Endometrial microvascular endothelial cells (primary cell): Measurements from ENCODE around the gene TANGO6. TPM values are rescaled to one million over a fixed set of nuclear protein-coding genes. Genes with fewer than 3 reads are reported as not detected.

Source experiments
- in situ Hi-C: cut with HindIII; loops from 2 replicates; pipeline ENCODE4 v1.10.0; 2017; ENCODE audit warnings: low sequenced_read_pairs, low pct_unique_long_range_greater_than_20kb; ENCODE audit errors: inconsistent ontology term
- total RNA-seq: library from RNA; depleted of rRNA; stranded (reverse); fragments of >200 nt; gene quantifications from one replicate; pipeline ENCODE4 v1.2.3, GENCODE V29; 2015; ENCODE audit errors: inconsistent ontology term

TANGO6 gene
- total RNA-seq, 1 donor from 2014 or later: 11.3 TPM

GRCh38 chr16:69106491-69107315, 263.4 kb downstream of the TANGO6 start:
- in situ Hi-C loops: loop anchor here (25.0 kb wide), 1 partner anchor 194 kb away; no protein-coding TSS in a partner anchor

- in situ Hi-C loops: loop anchor here (25.0 kb wide), 1 partner anchor 195 kb away; no protein-coding TSS in a partner anchor
These were observed 264.1 kb downstream of the TANGO6 start for GRCh38 chr16:69107316-69107962.

DNA sequence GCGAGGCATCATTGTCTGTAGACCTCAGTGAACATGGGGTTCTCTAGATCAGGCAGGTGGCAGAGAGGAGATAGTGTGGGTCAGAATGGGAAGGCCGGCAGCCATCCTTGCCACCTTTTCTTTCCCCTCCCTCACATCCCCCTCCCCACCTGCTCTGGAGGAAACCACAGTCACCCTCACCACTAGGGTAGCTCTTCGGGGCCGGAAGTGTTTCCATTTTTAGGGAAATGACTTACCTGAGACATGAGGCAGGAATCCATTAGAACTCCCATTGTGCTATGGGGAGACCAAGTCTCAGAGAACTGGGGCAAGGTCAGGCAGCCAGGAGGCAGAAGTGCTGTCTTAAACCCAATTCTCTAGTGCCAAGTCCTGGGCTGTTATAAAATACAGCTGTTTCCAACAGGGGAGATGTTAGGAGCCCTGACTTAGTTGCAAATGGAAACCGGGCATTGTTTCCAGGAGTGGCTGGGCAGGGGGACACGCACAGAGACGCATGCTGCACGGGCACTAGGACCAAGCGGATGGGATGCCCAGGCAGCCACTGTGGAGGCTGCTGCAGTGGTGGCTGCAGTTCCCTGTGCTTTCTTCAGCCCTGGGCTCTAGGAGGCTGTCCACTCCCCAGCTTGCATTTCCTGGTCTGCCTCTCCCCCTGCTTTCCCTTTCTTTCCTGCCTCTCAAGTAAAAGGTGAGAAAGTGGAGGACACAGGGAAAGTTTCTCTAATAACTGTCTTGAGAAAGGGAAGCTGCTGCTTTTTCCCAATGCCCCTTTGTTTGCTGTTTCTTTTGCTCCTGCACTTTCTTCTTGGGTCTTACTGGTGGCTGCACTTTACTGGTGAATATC, 265.0 kb downstream of the TANGO6 start:
- in situ Hi-C loops: loop anchor here (25.0 kb wide), 1 partner anchor 196 kb away; no protein-coding TSS in a partner anchor

- in situ Hi-C loops: loop anchor here (25.0 kb wide), 1 partner anchor 197 kb away; no protein-coding TSS in a partner anchor
These were observed 265.5 kb downstream of the TANGO6 start for GRCh38 chr16:69108905-69109252.

- in situ Hi-C loops: loop anchor here (25.0 kb wide), 1 partner anchor 197 kb away; no protein-coding TSS in a partner anchor
These were observed 266.3 kb downstream of the TANGO6 start for GRCh38 chr16:69109486-69110270.

DNA sequence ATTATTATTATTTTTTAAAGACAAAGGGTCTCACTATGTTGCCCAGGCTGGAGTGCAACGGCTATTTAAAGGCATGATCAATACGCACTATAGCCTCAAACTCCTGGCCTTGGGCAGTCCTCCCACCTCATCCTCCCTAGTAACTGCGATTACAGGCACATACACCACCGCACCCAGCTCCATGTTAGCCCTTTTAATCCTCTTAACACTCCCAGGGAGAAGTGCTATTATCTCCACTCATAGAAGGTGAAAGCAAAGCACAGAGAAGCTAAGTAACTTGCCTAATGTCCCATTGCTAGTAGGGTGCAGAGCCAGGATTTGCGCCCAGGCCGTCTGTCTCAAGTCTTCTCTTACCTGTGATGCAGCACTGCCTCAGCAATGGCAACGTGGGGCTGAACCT, 267.1 kb downstream of the TANGO6 start:
- in situ Hi-C loops: loop anchor here (25.0 kb wide), 1 partner anchor 198 kb away; no protein-coding TSS in a partner anchor

- in situ Hi-C loops: loop anchor here (25.0 kb wide), 1 partner anchor 199 kb away; no protein-coding TSS in a partner anchor
These were observed 268.0 kb downstream of the TANGO6 start for GRCh38 chr16:69111216-69111875.

- in situ Hi-C loops: loop anchor here (25.0 kb wide), 1 partner anchor 200 kb away; no protein-coding TSS in a partner anchor
These were observed 268.5 kb downstream of the TANGO6 start for GRCh38 chr16:69111876-69112230.

GRCh38 chr16:69112285-69113129, 269.2 kb downstream of the TANGO6 start:
- in situ Hi-C loops: loop anchor here (25.0 kb wide), 1 partner anchor 200 kb away; no protein-coding TSS in a partner anchor

GRCh38 chr16:69113216-69113615, 269.9 kb downstream of the TANGO6 start:
- in situ Hi-C loops: loop anchor here (25.0 kb wide), 1 partner anchor 201 kb away; no protein-coding TSS in a partner anchor

GRCh38 chr16:69114346-69114975, 271.1 kb downstream of the TANGO6 start:
- in situ Hi-C loops: loop anchor here (25.0 kb wide), 1 partner anchor 202 kb away; no protein-coding TSS in a partner anchor

DNA sequence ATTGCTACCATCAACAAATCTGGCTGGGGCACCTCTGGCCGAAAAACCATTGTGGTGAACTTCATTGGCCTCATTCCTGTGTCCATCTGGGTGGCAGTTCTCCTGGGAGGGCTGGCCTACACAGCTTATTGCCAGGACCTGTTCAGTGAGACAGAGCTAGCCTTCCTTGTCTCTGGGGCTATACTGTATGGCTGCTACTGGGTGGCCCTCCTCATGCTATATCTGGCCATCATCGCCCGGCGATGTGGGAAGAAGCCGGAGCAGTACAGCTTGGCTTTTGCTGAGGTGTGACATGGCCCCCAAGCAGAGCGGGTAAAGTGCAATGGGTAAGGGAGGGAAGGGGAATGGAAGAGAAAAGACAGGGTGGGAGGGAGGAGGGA, 271.6 kb downstream of the TANGO6 start:
- in situ Hi-C loops: loop anchor here (25.0 kb wide), 1 partner anchor 203 kb away; no protein-coding TSS in a partner anchor

- in situ Hi-C loops: loop anchor here (25.0 kb wide), 1 partner anchor 203 kb away; no protein-coding TSS in a partner anchor
These were observed 272.0 kb downstream of the TANGO6 start for GRCh38 chr16:69115361-69115760.

GRCh38 chr16:69115837-69116236, 272.5 kb downstream of the TANGO6 start:
- in situ Hi-C loops: loop anchor here (25.0 kb wide), 1 partner anchor 204 kb away; no protein-coding TSS in a partner anchor

DNA sequence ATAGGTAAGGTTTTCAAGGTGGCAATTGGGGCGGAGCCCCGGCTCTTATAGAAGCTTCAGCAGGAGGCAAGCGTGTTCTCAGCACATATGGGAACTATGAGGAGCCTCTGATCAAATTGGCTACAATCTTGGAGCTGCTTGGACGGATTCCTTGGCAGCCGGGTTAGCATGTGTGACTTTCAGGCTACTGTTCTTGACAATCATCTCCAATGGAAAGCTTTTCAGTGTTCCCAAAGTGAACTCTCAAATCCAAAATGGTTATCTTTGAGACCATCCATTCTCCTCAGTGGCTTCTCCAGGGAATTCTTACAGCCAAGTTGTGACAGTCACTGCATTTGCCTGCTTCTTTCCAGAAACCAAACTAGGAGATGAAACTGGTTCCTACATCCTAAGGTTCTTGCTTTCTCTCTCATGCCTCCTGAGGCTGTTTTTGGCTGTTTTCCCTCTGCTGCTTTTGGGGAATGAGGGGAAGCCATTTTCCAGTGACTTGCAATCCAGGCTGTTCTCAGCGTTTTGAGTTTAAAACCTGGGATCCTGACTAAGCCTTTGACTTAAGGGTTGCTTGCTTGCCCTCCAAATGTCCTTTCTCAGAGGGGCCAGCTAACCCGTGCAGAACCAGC, 273.0 kb downstream of the TANGO6 start:
- in situ Hi-C loops: loop anchor here (25.0 kb wide), 1 partner anchor 204 kb away; no protein-coding TSS in a partner anchor

DNA sequence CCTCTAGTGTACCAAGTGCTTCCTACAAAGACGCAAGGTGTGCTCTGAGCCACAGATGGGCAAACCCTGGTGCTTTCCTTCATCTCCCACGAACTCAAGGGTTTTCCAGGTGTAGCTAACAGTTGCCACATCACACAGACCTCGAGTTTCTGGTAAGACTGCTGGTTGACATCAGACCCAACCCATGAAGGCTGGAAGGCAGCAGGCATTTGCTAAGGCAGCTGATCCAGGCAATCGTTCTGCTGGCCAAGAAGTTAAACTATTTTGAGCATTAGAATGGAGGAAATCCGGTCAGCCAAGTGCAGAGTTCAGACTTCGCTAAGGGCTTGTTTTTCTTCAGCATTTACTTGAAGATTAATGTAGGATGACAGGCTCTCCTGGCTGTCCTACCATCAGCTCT, 273.6 kb downstream of the TANGO6 start:
- in situ Hi-C loops: loop anchor here (25.0 kb wide), 1 partner anchor 205 kb away; no protein-coding TSS in a partner anchor
